ENCODE data around the gene BAHCC1.

Gene BAHCC1

GRCh38 chr17:81398832-81399411 is 3.7 kb downstream of the BAHCC1 start:
- no peak for DNase-seq

GRCh38 chr17:81399481-81400153 is 4.4 kb downstream of the BAHCC1 start:
- no peak for DNase-seq

GRCh38 chr17:81400154-81400977 is 5.1 kb downstream of the BAHCC1 start:
- DNase-seq: peak in 1 of 2 donors; percentile 39

GRCh38 chr17:81400996-81401722 is 5.9 kb downstream of the BAHCC1 start:
- no peak for DNase-seq

GRCh38 chr17:81401723-81402529 is 6.7 kb downstream of the BAHCC1 start:
- DNase-seq: no peak

GRCh38 chr17:81402530-81402941 is 7.3 kb downstream of the BAHCC1 start:
- DNase-seq: no peak

- DNase-seq: no peak
Observed at GRCh38 chr17:81402981-81403467, 7.8 kb downstream of the BAHCC1 start.

- DNase-seq: no peak
Observed at GRCh38 chr17:81403671-81404534, 8.6 kb downstream of the BAHCC1 start.

GRCh38 chr17:81404558-81405165 is 9.4 kb downstream of the BAHCC1 start:
- no peak for DNase-seq

GRCh38 chr17:81405411-81405872 is 10.2 kb downstream of the BAHCC1 start:
- DNase-seq: no peak

- no peak for DNase-seq
Observed at GRCh38 chr17:81406117-81406953, 11.1 kb downstream of the BAHCC1 start.

- DNase-seq: no peak
Observed at GRCh38 chr17:81408049-81408448, 12.8 kb downstream of the BAHCC1 start.

GRCh38 chr17:81409190-81409935 is 14.1 kb downstream of the BAHCC1 start:
- no peak for DNase-seq

GRCh38 chr17:81410852-81411251 is 15.6 kb downstream of the BAHCC1 start:
- no peak for DNase-seq

- DNase-seq: no peak
Observed at GRCh38 chr17:81411305-81411704, 16.0 kb downstream of the BAHCC1 start.

- peak; percentile 51 to 64 for DNase-seq
Observed at GRCh38 chr17:81412490-81413093, 17.3 kb downstream of the BAHCC1 start.

- no peak for DNase-seq
Observed at GRCh38 chr17:81413497-81414135, 18.4 kb downstream of the BAHCC1 start.

Data from stimulated activated CD4-positive, alpha-beta T cell treated with anti-CD3 and anti-CD28 coated beads, Interleukin-2, amount 100 ng/mL, for 24 hours (primary cell).